ENCODE results near the gene RNF144B. TPM values are rescaled to one million over a fixed set of nuclear protein-coding genes. Genes with fewer than 3 reads are reported as not detected.

Gene RNF144B
- total and polyA plus RNA-seq, 10 donors = 6.5 to 82.5 (median 45.3) TPM

GRCh38 chr6:18367371-18367770, 19.8 kb upstream of the RNF144B start:
- no peak overlapping the region for H3K27ac ChIP-seq
- DNase-seq = no peak
- WGBS, 5 donors = 90 to 97% (median 94%) methylated on average over 11 of the region's 11 CpGs

GRCh38 chr6:18368277-18369105, 18.7 kb upstream of the RNF144B start:
- intact Hi-C loops (cut with DNase I; ENCODE audit: low total_unique reads) = no loop called here
- Histone ChIP-seq H3K27me3 (replicated peaks in 1 of 7) (peaks cover 0 to 66% (median 6%) of the 10 kb centered on the region in 7 donors), H3K4me1 (no peaks in the 10 kb centered on the region), H3K36me3 (no peaks in the 10 kb centered on the region), H3K27ac (no peak overlapping the region), H3K9me3 (peaks cover 0 to 7% (median 0%) of the 10 kb centered on the region in 8 donors), H3K4me3 (no peak overlapping the region)
- no peak for TF ChIP-seq POLR2A (IDR thresholded peaks at IDR 0.05)
- TF ChIP-seq POLR2AphosphoS5 (IDR thresholded peaks at IDR 0.05) = no peak
- TF ChIP-seq CTCF (IDR thresholded peaks at IDR 0.05 in 8 of 11, conservative IDR thresholded peaks at IDR 0.05 in 3 of 11) = no peak
- 94 to 98% (median 96%) methylated on average over 21 to 25 of the region's 25 CpGs for WGBS, 5 donors
- DNase-seq = no peak

More at GRCh38 chr6:18367371-18367770, 19.8 kb upstream of the RNF144B start:
- Histone ChIP-seq H3K36me3 (no peaks in the 10 kb centered on the region), H3K9me3 (peaks cover 0 to 7% (median 0%) of the 10 kb centered on the region in 8 donors), H3K4me1 (no peaks in the 10 kb centered on the region), H3K27me3 (replicated peaks in 1 of 7) (peaks cover 0 to 64% (median 6%) of the 10 kb centered on the region in 7 donors), H3K4me3 (no peak overlapping the region)
- intact Hi-C loops (cut with DNase I; ENCODE audit: low total_unique reads) = no loop called here
- TF ChIP-seq POLR2AphosphoS5 (IDR thresholded peaks at IDR 0.05) (no peak), POLR2A (IDR thresholded peaks at IDR 0.05) (no peak), CTCF (IDR thresholded peaks at IDR 0.05 in 8 of 11, conservative IDR thresholded peaks at IDR 0.05 in 3 of 11) (no peak)

GRCh38 chr6:18371010-18371409, 16.1 kb upstream of the RNF144B start:
- intact Hi-C loops (cut with DNase I; ENCODE audit: low total_unique reads) = no loop called here
- H3K4me3 ChIP-seq = no peak overlapping the region
- DNase-seq = no peak
- peaks cover 0 to 65% (median 6%) of the 10 kb centered on the region in 7 donors for H3K27me3 ChIP-seq (replicated peaks in 1 of 7)
- no peak overlapping the region for H3K27ac ChIP-seq
- no peaks in the 10 kb centered on the region for H3K9me3 ChIP-seq
- TF ChIP-seq POLR2A (IDR thresholded peaks at IDR 0.05) (no peak), CTCF (IDR thresholded peaks at IDR 0.05 in 8 of 11, conservative IDR thresholded peaks at IDR 0.05 in 3 of 11) (no peak), POLR2AphosphoS5 (IDR thresholded peaks at IDR 0.05) (no peak)
- H3K4me1 ChIP-seq = no peaks in the 10 kb centered on the region
- 70 to 84% (median 77%) methylated on average over 5 of the region's 5 CpGs for WGBS, 5 donors
- H3K36me3 ChIP-seq = no peaks in the 10 kb centered on the region

- no peak for DNase-seq
- no peak for TF ChIP-seq POLR2AphosphoS5 (IDR thresholded peaks at IDR 0.05)
- no peak for TF ChIP-seq CTCF (IDR thresholded peaks at IDR 0.05 in 8 of 11, conservative IDR thresholded peaks at IDR 0.05 in 3 of 11)
- TF ChIP-seq POLR2A (IDR thresholded peaks at IDR 0.05) = no peak
- no peaks in the 10 kb centered on the region for H3K9me3 ChIP-seq
- H3K4me3 ChIP-seq = no peak overlapping the region
- 78 to 94% (median 89%) methylated on average over 2 of the region's 2 CpGs for WGBS, 5 donors
- intact Hi-C loops (cut with DNase I; ENCODE audit: low total_unique reads) = no loop called here
- H3K27ac ChIP-seq = no peak overlapping the region
- H3K27me3 ChIP-seq (replicated peaks in 1 of 7) = peaks cover 0 to 65% (median 0%) of the 10 kb centered on the region in 7 donors
- no peaks in the 10 kb centered on the region for H3K4me1 ChIP-seq
- no peaks in the 10 kb centered on the region for H3K36me3 ChIP-seq
Measured at GRCh38 chr6:18371656-18372055, 15.5 kb upstream of the RNF144B start.

All from spleen (tissue), 11 donors.